PFSK-1 (cell line): ENCODE measurements around the gene NOL12.

ENCODE experiments used
- FOXP2 ChIP-seq: optimal IDR thresholded peaks from 2 replicates; pipeline ENCODE3; 2011; ENCODE audit warnings: borderline replicate concordance, control low read depth, inconsistent platforms; ENCODE audit not compliant: insufficient read depth; ENCODE audit errors: extremely low read length, extremely low read depth
- POLR2AphosphoS5 ChIP-seq: IDR thresholded peaks from 2 replicates; pipeline ENCODE4 v1.6.1; 2012; ENCODE audit warnings: low read depth, mild to moderate bottlenecking, control low read depth, low read length, moderate library complexity
- SIN3A ChIP-seq: IDR thresholded peaks from 2 replicates; pipeline ENCODE4 v1.6.1; 2012; ENCODE audit warnings: mild to moderate bottlenecking, low read length, moderate library complexity, borderline replicate concordance; ENCODE audit not compliant: insufficient read depth
- TAF1 ChIP-seq: IDR thresholded peaks from 2 replicates; pipeline ENCODE4 v1.6.1; 2012; ENCODE audit warnings: low read length, control low read depth, borderline replicate concordance; ENCODE audit not compliant: insufficient read depth
- TF ChIP-seq, protein P1 (sequence below), 2 experiments: IDR thresholded peaks; 2 replicates each; pipeline versions ENCODE4 v1.6.1 to v1.8.0; 2011 to 2012; ENCODE audit warnings: low read depth in 2 of 2, low read length in 2 of 2, control low read depth in 1 of 2, inconsistent platforms in 1 of 2, mild to moderate bottlenecking in 1 of 2, moderate library complexity in 1 of 2; ENCODE audit not compliant: insufficient read depth in 1 of 2

NOL12 gene

DNA sequence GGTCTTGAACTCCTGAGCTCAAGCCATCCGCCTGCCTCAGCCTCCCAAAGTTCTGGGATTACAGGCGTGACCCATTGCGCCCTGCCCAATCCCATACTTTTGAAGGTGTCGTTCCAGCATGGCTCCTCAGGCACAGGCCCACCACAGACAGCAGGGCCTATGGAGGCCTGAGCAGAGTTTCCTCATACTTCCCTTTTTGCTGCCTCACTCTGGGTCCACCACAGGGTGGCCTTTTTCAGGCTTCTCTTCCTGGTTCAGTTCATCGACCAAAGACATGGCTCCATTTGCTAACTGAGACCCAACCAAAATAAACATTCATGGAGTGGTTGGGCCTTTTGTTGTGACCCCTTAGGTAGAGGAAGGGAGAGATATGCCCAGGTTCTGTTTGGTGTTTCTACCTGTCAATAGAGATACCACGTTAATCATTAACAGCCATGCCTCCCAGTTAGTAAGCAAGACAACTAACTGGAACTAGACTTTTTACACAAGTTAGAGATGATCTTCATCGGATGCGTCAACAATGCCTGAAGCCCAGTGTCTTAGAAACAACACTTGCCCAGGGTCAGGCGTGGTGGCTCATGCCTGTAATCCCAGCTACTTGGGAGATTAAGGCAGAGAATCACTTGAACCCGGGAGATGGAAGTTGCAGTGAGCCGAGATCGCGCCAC, 45.8 kb downstream of the NOL12 start:
- no peak for TF ChIP-seq POLR2AphosphoS5
- TF ChIP-seq FOXP2, result no peak
- TF ChIP-seq, protein P1, sequence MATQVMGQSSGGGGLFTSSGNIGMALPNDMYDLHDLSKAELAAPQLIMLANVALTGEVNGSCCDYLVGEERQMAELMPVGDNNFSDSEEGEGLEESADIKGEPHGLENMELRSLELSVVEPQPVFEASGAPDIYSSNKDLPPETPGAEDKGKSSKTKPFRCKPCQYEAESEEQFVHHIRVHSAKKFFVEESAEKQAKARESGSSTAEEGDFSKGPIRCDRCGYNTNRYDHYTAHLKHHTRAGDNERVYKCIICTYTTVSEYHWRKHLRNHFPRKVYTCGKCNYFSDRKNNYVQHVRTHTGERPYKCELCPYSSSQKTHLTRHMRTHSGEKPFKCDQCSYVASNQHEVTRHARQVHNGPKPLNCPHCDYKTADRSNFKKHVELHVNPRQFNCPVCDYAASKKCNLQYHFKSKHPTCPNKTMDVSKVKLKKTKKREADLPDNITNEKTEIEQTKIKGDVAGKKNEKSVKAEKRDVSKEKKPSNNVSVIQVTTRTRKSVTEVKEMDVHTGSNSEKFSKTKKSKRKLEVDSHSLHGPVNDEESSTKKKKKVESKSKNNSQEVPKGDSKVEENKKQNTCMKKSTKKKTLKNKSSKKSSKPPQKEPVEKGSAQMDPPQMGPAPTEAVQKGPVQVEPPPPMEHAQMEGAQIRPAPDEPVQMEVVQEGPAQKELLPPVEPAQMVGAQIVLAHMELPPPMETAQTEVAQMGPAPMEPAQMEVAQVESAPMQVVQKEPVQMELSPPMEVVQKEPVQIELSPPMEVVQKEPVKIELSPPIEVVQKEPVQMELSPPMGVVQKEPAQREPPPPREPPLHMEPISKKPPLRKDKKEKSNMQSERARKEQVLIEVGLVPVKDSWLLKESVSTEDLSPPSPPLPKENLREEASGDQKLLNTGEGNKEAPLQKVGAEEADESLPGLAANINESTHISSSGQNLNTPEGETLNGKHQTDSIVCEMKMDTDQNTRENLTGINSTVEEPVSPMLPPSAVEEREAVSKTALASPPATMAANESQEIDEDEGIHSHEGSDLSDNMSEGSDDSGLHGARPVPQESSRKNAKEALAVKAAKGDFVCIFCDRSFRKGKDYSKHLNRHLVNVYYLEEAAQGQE (IDR thresholded peaks at IDR 0.05; ENCODE audit: insufficient read depth in 1 of 2, low read depth in 2 of 2, low read length in 2 of 2), result no peak
- TF ChIP-seq SIN3A, result no peak
- TF ChIP-seq TAF1, result no peak

DNA sequence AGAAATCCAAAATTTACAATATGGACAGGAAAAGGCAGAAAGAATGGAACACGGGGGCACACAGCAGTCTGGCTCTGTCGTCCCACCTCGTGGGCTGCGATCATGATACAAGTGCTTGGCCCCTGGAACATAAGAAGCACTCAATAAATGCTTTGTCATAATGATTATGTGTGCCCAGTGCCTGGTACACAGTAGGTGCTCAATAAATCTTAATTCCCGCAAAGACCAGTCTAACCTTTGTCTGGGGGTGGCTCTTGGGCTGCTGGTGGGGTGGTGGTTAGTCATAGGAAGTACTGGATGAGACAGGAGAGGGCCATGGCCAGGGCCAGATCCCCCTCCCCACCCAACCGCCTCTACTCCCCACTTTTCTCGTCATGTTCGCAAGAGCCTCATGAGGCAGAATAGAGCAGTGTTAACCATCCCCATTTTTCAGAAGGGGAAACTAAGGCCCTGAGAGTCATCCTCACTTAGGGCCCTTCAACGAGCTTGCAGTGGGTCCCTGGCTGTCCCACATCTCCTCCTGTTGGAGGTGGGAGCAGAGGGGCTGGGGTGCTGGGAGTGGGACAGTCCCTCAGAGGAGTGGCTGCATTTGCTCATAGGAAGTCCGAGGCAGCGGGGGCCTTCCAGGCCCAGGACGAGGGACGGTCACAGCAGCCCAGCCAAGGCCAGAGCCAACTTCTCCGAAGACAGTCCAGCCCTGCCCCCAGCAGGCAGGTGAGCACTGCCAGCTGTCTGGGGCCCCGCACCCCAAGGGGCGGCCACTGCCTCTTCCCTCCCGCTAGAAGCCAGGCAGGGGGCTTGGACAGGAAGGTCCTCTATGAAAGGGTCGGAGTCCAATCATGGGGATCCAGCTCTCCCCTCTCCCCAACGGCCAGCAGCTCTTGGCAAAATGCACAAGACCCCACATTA, 46.8 kb downstream of the NOL12 start:
- no peak for TF ChIP-seq POLR2AphosphoS5
- TF ChIP-seq, protein P1 (IDR thresholded peaks at IDR 0.05; ENCODE audit: insufficient read depth in 1 of 2, low read depth in 2 of 2, low read length in 2 of 2), result no peak
- TF ChIP-seq FOXP2, result no peak
- no peak for TF ChIP-seq TAF1
- TF ChIP-seq SIN3A, result no peak

DNA sequence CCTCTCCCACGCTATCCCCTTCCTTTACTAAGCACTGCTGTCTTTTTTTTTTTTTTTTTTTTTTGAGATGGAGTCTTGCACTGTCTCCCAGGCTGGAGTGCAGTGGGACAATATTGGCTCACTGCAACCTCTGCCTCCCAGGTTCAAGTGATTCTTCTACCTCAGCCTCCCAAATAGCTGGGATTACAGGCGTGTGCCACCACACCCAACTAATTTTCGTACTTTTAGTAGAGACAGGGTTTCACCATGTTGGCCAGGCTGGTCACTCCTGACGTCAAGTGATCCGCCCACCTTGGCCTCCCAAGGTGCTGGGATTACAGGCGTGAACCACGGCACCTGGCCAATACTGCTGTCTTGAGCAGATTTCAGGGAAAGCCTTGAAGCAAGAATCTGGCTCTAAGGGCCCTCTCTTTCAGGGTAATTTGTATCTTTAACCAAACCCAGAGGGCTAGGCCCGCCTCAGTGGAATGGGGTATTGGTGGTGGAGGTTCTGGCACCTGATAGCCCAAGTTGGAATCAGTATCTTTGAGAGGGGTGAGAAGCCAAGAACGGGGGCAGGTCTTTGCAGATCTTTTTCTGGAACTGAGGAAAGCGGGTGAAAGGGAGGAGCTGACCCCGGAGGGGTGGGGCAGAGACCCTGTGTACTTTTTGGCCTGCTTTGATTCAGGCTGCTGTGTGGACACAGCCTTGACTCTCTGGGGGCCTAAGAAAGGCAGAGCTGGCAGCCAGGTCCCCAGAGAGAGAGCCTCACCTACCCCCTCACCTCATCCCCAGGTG, 47.7 kb downstream of the NOL12 start:
- TF ChIP-seq FOXP2, result no peak
- TF ChIP-seq, protein P1 (IDR thresholded peaks at IDR 0.05; ENCODE audit: insufficient read depth in 1 of 2, low read depth in 2 of 2, low read length in 2 of 2), result no peak
- no peak for TF ChIP-seq SIN3A
- TF ChIP-seq POLR2AphosphoS5, result no peak
- no peak for TF ChIP-seq TAF1

DNA sequence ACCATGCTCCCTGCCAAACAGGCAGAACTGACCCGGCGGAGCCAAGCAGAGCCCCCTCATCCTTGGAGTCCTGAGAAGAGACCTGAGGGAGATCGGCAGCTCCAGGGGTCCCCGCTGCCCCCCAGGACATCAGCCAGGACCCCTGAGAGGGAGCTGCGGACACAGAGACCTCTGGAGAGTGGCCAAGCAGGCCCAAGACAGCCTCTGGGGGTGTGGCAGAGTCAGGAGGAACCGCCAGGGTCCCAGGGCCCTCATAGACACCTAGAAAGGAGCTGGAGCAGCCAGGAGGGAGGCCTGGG, 48.2 kb downstream of the NOL12 start:
- TF ChIP-seq POLR2AphosphoS5 (no peak), SIN3A (no peak), FOXP2 (no peak), TAF1 (no peak)
- TF ChIP-seq, protein P1 (IDR thresholded peaks at IDR 0.05; ENCODE audit: insufficient read depth in 1 of 2, low read depth in 2 of 2, low read length in 2 of 2), result no peak
